Measurements from ENCODE around the gene LRRC3B.

DNA sequence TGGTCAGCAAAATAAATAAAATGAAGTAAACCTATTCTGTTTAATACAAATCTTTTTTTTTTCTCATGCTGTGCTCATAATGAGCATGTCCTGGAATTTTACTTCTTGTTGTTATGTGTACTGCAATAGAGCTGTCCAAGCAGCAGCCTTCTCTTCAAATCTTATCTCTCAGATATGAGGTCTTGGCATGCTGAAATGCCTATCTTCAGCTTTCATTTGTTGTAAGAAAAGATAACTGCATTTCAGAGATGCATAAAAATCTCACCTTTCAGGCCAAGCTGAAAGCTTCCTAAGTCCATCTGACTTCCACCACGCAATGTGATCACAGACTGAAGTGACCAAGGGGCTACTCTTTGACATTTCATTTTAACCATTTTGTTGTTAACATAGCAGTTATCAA lies 43.5 kb upstream of the LRRC3B start:
- TF ChIP-seq, protein P1, sequence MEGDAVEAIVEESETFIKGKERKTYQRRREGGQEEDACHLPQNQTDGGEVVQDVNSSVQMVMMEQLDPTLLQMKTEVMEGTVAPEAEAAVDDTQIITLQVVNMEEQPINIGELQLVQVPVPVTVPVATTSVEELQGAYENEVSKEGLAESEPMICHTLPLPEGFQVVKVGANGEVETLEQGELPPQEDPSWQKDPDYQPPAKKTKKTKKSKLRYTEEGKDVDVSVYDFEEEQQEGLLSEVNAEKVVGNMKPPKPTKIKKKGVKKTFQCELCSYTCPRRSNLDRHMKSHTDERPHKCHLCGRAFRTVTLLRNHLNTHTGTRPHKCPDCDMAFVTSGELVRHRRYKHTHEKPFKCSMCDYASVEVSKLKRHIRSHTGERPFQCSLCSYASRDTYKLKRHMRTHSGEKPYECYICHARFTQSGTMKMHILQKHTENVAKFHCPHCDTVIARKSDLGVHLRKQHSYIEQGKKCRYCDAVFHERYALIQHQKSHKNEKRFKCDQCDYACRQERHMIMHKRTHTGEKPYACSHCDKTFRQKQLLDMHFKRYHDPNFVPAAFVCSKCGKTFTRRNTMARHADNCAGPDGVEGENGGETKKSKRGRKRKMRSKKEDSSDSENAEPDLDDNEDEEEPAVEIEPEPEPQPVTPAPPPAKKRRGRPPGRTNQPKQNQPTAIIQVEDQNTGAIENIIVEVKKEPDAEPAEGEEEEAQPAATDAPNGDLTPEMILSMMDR (IDR thresholded peaks at IDR 0.05) = no peak
- no peak for TF ChIP-seq POLR2AphosphoS5 (IDR thresholded peaks at IDR 0.05)
- TF ChIP-seq POLR2A (IDR thresholded peaks at IDR 0.05) = no peak
- TF ChIP-seq EP300 (IDR thresholded peaks at IDR 0.05) = no peak
